Adrenal gland (tissue), 5 donors: Measurements from ENCODE around the gene SLC17A7.

Source experiments
- POLR2A ChIP-seq, 2 donors: fragments of 450-650 bp; IDR thresholded peaks; one replicate each; pipeline ENCODE4 v1.6.1; 2017; ENCODE audit warnings: antibody characterized with exemption in 2 of 2, mild to moderate bottlenecking in 2 of 2, moderate library complexity in 1 of 2
- TF ChIP-seq, protein P1 (sequence below), 6 experiments: fragments of 450-650 bp in 4 of 6; fragments of 200-600 bp in 2 of 6; sonication (generic) in 1 of 6; IDR thresholded peaks; 1 replicate in 5 of 6; 2 replicates in 1 of 6; pipeline versions ENCODE4 v1.5.1 to v1.8.0; 2016 to 2021; ENCODE audit warnings: antibody characterized with exemption in 6 of 6, mild to moderate bottlenecking in 2 of 6, moderate library complexity in 1 of 6
- donor health status: DM: no; HTN: no; CAD: no.

DNA sequence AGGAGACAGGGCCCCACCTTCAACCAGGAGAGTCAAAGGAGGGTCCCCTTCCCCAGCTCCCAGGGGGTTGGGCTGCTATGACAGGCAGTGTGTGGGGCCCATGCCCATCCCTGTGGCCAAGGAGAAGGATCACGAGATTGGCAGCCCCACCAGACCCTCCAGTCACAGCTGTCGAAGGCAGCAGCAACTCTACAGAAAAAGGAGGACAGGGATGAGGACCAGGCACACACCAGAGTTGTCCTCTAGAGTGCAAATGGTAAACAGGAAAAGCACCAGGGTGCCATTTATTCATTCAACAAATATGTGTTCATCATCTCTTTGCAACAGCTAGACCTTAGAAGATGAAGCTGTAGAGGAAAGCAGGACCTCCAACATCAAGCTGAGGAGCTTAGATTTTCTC, 22.2 kb downstream of the SLC17A7 start:
- TF ChIP-seq, protein P1, sequence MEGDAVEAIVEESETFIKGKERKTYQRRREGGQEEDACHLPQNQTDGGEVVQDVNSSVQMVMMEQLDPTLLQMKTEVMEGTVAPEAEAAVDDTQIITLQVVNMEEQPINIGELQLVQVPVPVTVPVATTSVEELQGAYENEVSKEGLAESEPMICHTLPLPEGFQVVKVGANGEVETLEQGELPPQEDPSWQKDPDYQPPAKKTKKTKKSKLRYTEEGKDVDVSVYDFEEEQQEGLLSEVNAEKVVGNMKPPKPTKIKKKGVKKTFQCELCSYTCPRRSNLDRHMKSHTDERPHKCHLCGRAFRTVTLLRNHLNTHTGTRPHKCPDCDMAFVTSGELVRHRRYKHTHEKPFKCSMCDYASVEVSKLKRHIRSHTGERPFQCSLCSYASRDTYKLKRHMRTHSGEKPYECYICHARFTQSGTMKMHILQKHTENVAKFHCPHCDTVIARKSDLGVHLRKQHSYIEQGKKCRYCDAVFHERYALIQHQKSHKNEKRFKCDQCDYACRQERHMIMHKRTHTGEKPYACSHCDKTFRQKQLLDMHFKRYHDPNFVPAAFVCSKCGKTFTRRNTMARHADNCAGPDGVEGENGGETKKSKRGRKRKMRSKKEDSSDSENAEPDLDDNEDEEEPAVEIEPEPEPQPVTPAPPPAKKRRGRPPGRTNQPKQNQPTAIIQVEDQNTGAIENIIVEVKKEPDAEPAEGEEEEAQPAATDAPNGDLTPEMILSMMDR (IDR thresholded peaks at IDR 0.05): no peak
- no peak for TF ChIP-seq POLR2A (IDR thresholded peaks at IDR 0.05)
